Parathyroid adenoma (tissue), 2 donors: ENCODE measurements around the gene PRCC.
A peak's percentile ranks its signal among the peaks of the same experiment; 100 is the strongest.

ENCODE experiments used
- H2AFZ ChIP-seq: fragments of 300-600 bp; sonication (generic); one replicate; pipeline ENCODE4 v1.7.0; 2017; ENCODE audit warnings: antibody characterized with exemption, mild to moderate bottlenecking
- H3K27ac ChIP-seq: fragments of 300-600 bp; sonication (generic); one replicate; pipeline ENCODE4 v1.7.0; 2017
- H3K27me3 ChIP-seq: fragments of 300-600 bp; sonication (generic); one replicate; pipeline ENCODE4 v1.7.0; 2017; ENCODE audit warnings: low read length; ENCODE audit not compliant: control insufficient read depth, insufficient read depth
- H3K36me3 ChIP-seq: fragments of 300-600 bp; sonication (generic); one replicate; pipeline ENCODE4 v1.7.0; 2017; ENCODE audit warnings: low read length; ENCODE audit not compliant: control insufficient read depth, insufficient read depth
- H3K4me1 ChIP-seq: fragments of 300-600 bp; sonication (generic); one replicate; pipeline ENCODE4 v1.7.0; 2017; ENCODE audit warnings: control low read depth
- H3K4me2 ChIP-seq: fragments of 300-600 bp; sonication (generic); one replicate; pipeline ENCODE4 v1.7.0; 2017; ENCODE audit warnings: low read length
- H3K4me3 ChIP-seq: fragments of 300-600 bp; sonication (generic); one replicate; pipeline ENCODE4 v1.7.0; 2017; ENCODE audit warnings: low read depth, low read length
- H3K79me2 ChIP-seq: fragments of 300-600 bp; sonication (generic); one replicate; pipeline ENCODE4 v1.7.0; 2017; ENCODE audit warnings: control low read depth
- H3K9ac ChIP-seq: fragments of 300-600 bp; sonication (generic); one replicate; pipeline ENCODE4 v1.7.0; 2017; ENCODE audit warnings: mild to moderate bottlenecking
- H3K9me3 ChIP-seq: fragments of 300-600 bp; sonication (generic); one replicate; pipeline ENCODE4 v1.7.0; 2017; ENCODE audit warnings: low read length; ENCODE audit not compliant: control insufficient read depth
- TF ChIP-seq, protein P1 (sequence below): fragments of 300-600 bp; sonication (generic); IDR thresholded peaks from one replicate; pipeline ENCODE4 v1.7.0; 2017; ENCODE audit warnings: antibody characterized with exemption, mild to moderate bottlenecking
- donor health status: primary hyperparathyroidism.

The PRCC gene

GRCh38 chr1:156733989-156734584 is 33.2 kb upstream of the PRCC start:
- H3K4me1 ChIP-seq = no peaks in the 10 kb centered on the region
- H3K27ac ChIP-seq = no peak overlapping the region
- TF ChIP-seq, protein P1, sequence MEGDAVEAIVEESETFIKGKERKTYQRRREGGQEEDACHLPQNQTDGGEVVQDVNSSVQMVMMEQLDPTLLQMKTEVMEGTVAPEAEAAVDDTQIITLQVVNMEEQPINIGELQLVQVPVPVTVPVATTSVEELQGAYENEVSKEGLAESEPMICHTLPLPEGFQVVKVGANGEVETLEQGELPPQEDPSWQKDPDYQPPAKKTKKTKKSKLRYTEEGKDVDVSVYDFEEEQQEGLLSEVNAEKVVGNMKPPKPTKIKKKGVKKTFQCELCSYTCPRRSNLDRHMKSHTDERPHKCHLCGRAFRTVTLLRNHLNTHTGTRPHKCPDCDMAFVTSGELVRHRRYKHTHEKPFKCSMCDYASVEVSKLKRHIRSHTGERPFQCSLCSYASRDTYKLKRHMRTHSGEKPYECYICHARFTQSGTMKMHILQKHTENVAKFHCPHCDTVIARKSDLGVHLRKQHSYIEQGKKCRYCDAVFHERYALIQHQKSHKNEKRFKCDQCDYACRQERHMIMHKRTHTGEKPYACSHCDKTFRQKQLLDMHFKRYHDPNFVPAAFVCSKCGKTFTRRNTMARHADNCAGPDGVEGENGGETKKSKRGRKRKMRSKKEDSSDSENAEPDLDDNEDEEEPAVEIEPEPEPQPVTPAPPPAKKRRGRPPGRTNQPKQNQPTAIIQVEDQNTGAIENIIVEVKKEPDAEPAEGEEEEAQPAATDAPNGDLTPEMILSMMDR = no peak
- no peak overlapping the region for H3K4me3 ChIP-seq
- no peak overlapping the region for H2AFZ ChIP-seq
- no peaks in the 10 kb centered on the region for H3K27me3 ChIP-seq
- no peaks in the 10 kb centered on the region for H3K9me3 ChIP-seq
- H3K79me2 ChIP-seq = no peaks in the 10 kb centered on the region
- H3K36me3 ChIP-seq = no peaks in the 10 kb centered on the region
- no peak overlapping the region for H3K9ac ChIP-seq
- no peak overlapping the region for H3K4me2 ChIP-seq

- Histone ChIP-seq H3K4me2 (no peak overlapping the region), H3K9me3 (no peaks in the 10 kb centered on the region), H3K36me3 (no peaks in the 10 kb centered on the region), H3K4me3 (no peak overlapping the region), H2AFZ (no peak overlapping the region), H3K4me1 (peaks cover 4% of the 10 kb centered on the region), H3K79me2 (no peaks in the 10 kb centered on the region), H3K27ac (no peak overlapping the region), H3K9ac (no peak overlapping the region), H3K27me3 (no peaks in the 10 kb centered on the region)
- TF ChIP-seq, protein P1 = no peak
Measured at GRCh38 chr1:156738407-156738806, 28.9 kb upstream of the PRCC start.

GRCh38 chr1:156738916-156739315 is 28.4 kb upstream of the PRCC start:
- Histone ChIP-seq H3K4me1 (peaks cover 4% of the 10 kb centered on the region), H3K36me3 (no peaks in the 10 kb centered on the region), H3K9me3 (no peaks in the 10 kb centered on the region), H3K4me3 (no peak overlapping the region), H3K4me2 (no peak overlapping the region), H3K79me2 (no peaks in the 10 kb centered on the region), H3K27me3 (no peaks in the 10 kb centered on the region), H3K27ac (no peak overlapping the region), H3K9ac (no peak overlapping the region), H2AFZ (no peak overlapping the region)
- TF ChIP-seq, protein P1 = no peak

DNA sequence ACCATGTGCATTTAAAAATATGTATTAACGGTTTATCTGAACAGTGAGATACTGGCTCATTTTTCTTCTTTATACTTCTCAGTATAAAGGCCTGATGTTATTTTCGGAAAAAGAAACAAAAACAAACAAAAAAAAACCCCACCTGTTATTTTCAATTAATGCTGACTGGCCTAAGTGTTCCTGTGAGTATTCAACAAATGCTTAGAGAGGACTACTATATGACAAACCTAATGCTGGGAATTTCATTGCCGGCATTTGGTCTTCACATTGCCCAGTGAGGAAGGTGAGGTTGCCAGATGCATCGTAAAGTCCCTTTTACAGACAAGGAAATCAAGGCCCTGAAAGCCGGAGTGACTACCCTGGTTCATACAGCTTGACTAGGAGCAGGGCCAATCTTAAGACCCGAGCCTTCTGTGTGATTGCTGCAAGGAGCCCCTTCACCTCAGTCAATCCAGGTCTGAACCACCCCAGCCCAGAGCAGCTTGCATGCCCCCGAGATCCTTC is 27.0 kb upstream of the PRCC start:
- Histone ChIP-seq H3K4me1 (peaks cover 4% of the 10 kb centered on the region), H2AFZ (peak overlapping the region; percentile 63), H3K27me3 (no peaks in the 10 kb centered on the region), H3K9ac (no peak overlapping the region), H3K4me3 (peak overlapping the region; percentile 92), H3K9me3 (no peaks in the 10 kb centered on the region), H3K27ac (peak overlapping the region; percentile 92), H3K4me2 (peak overlapping the region; percentile 79), H3K36me3 (no peaks in the 10 kb centered on the region), H3K79me2 (no peaks in the 10 kb centered on the region)
- TF ChIP-seq, protein P1 = no peak
